ENCODE measurements around the gene RPP30.
"Not testable (repeated sequence)": the region's sequence is repeated elsewhere in the genome, so short reads cannot be mapped to it uniquely, and the experiment has no call there.

Gene RPP30

DNA sequence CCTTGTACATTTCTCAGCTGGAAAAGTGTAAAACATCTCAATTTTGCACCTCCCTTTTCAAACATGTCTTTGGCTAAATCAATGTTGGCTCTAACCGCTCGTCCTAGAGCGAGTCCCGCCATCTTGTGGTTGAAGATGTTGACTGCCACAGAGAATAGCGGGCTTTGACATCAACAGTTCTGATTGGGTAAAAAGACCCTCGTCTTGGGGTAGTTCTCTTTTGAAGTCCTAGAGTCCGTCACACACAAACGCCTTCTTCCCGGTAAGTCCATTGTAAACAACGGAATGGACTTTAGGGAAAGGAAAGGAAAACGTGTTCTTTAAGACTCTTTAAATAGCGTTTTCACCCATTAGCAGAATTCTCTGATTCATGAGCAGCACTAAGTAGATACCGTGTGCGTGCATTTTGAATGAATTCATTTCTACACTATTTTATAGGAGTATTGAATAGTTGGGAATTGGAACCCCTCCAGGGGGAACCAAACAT, 452 bp upstream of the RPP30 start:
- DNase-seq (ENCODE audit: low read depth in 2 of 3, low spot score in 2 of 3): no peak

DNA sequence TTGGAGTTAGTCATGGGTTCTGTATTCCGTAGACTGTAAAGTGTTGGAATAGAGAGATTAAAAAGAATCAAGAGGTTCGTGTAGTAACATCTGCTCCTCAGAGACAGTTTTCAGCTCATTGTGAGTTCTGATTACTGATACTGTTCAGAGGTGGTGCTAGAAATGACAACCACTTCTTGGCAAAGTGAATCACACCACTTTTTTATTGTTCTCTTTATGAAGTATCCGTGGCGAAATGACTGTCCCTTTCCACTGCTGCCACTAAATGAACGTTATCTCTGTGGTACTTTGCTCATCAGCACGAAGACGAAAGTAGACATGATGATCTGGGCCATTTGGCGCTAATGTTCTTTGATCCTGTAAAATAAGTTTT, 860 bp downstream of the RPP30 start:
- no peak for DNase-seq (ENCODE audit: low read depth in 2 of 3, low spot score in 2 of 3)

DNA sequence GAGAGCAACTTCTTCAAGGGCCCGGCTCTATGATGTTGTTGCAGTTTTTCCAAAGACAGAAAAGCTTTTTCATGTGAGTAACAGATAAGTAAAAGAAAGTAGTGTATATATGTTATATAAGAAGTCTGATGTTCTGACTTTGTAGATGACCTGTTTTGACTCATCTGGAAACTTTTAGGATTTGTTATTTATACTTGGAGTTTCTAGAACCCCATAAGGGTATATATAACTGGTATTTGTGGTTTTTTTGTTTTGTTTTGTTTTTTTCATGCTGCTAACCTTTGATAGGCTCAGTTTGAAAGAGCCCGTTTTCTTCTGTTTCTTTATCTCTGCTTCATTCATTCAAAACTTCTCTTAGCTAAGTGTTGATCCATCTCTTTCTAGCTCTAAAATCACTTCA, 7.3 kb downstream of the RPP30 start:
- no peak for DNase-seq (ENCODE audit: low read depth in 2 of 3, low spot score in 2 of 3)

DNA sequence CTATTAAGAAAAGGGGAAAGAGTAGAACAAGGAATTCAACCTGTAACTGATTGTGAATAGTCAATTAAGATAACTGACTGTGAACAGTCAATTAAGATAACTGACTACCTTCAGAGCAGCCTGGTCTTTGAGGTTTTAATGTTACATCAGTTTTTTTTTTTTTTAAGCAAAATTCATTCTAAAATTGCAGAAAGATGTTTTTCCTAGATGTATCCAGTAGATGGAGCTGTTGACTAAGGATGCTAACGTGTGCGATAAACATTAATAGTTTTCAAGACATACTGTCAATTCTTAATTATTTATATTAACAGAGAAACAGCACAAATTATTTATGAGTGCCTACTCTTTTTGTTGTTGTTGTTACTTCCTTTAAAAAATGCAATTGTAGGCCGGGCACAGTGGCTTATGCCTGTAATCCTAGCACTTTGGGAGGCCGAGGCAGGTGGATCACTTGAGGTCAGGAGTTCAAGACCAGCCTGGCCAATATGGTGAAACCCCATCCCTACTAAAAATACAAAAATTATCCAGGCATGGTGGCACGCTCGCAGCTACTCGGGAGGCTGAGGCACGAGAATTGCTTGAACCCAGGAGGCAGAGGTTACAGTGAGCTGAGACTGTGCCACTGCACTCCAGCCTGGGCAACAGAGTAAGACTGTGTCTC, 8.4 kb downstream of the RPP30 start:
- not testable (repeated sequence) for DNase-seq (ENCODE audit: low read depth in 2 of 3, low spot score in 2 of 3)

DNA sequence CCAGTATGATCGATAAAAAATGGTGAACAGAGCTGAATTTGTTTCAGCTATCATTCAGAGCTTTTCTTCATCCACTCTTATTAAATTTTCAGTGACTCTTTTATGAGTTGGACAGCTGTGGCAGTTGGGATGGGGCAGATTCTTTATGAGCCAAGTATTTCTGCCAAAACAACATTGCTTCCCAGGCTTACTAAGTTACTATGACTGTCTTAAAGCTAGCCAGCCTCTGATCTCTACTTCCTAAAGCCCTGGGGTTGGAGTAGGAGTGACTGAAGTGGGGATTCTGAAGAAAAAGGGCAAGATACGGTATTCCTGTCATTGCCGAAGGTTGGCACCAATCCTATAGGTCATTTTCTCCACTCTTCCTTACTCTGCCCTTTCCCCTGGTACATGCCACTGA, 12.7 kb downstream of the RPP30 start:
- no peak for DNase-seq (ENCODE audit: low read depth in 2 of 3, low spot score in 2 of 3)

DNA sequence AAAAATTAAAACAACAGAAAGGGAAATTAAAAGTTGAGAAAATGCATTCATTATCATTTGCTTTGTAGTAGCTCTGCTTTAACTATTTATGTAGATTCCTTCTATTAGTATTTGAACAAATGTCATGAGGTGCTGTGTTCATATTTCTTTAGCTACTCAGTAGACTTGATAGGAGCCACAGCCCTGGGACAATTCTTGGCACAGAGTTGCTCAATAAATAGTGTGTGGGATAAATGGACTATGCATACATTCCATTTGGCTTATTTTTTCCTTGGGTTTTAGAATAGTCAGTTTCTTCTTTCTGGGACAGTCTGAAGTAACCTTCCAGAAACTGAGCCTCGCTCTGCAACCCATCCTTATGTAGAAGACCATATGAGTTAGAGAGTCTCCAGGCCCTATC, 13.4 kb downstream of the RPP30 start:
- DNase-seq (ENCODE audit: low read depth in 2 of 3, low spot score in 2 of 3): no peak

DNA sequence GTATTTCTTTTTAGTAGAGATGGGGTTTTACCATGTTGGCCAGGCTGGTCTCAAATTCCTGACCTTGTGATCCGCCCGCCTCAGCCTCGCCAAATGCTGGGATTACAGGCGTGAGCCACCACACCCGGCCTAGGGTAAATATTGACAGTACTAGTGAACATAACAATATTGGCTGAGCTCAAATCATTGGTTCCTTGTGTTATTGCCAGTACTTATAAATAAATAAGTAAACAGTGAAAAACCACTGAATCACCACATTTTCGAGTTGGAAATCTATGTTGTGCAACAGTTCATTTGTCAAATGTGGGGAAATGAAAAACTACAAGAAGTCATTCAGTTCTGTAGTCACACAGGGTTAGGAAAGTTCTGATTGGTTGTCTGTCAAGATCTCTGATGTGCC, 15.8 kb downstream of the RPP30 start:
- no peak for DNase-seq (ENCODE audit: low read depth in 2 of 3, low spot score in 2 of 3)

DNA sequence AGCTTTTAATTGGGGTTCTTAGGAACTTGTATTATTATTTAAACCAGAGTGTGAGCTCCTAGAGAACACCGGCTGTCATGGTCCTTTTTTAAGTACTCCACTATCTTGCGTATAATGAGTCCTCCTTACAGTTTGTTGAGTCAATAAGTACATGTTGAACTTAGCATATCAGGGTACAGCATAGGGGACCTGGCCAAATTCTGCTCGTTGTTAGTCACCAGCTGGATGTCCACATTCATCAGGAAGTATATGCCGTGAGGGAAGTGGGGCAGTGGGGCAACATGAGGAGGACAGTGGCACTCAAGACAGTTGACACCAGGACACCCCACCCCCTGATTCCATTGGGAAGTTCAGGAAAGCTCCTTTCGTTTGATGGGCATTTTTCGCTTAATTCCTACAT, 16.6 kb downstream of the RPP30 start:
- DNase-seq (ENCODE audit: low read depth in 2 of 3, low spot score in 2 of 3): no peak

DNA sequence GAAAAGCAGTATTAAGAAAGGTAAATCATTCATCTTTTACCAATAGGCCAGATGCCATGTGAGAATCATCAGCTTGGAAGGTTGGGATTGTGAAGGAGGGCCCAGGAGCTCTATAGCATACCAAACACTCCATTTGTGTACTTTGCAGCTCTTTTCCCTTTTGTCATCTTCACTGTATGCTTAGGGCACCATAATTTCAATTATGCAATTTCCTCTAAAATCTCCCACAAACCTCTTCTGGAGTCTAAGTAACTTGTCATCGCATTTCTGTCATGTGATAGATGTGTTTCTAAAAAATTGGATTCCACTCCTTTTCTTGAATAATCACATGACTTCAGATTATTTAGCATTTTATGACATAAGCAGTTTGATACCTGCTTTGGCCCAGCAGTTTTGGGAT, 17.9 kb downstream of the RPP30 start:
- DNase-seq (ENCODE audit: low read depth in 2 of 3, low spot score in 2 of 3): no peak

DNA sequence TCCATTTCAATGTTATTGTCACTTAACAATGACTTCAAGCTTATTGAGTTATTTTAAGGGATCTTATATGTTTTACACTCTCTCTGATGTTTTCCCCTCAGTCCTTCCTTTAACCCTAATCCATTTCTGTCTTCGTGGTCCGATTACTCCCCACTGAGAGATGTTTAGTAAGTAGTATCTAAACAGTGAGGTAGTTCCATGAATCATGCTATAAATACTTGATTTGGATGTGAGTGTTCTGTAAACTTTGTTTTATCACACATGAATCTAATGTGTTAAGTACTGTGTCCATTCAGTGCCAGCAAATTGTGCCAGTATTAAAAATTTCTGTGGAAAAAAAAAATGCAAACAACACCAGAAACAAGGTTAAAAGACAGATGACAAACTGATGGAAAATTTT, 18.6 kb downstream of the RPP30 start:
- no peak for DNase-seq (ENCODE audit: low read depth in 2 of 3, low spot score in 2 of 3)

DNA sequence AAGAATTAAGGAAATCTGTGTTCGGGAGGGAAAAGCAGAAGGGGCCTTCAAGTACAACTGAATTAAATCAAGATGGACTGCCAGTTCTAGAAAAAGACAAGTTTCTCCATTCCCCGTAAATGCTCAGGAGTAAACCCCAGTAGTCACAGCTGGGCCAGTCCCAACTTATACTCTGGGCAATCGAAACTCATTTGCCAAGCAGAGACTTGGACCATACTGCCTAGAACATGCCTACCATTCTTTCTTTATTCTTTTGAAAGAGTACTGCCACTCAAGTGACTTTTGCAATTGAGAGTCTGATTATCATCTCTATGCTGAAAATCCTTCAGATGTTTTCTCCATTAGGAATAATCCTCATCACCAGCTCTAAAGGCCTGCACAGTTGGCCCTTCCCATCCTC, 21.4 kb downstream of the RPP30 start:
- no peak for DNase-seq (ENCODE audit: low read depth in 2 of 3, low spot score in 2 of 3)

DNA sequence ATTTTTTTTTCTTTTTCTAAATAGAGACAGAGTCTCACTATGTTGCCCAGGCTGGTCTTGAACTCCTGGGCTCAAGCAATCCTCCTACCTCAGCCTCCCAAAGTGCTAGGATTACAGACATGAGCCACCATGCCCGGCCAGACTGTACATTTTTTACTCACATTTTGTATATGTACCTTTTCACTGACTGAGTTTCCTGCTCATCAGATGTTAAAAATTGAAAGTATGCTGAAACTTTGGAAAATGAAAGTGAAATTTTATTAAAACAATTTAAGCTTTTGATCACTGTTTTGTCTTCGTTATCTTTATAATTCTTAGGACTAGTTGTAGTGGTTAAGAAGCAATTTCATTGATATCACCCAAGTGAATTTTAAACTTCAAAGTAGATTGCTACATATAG, 25.1 kb downstream of the RPP30 start:
- DNase-seq (ENCODE audit: low read depth in 2 of 3, low spot score in 2 of 3): not testable (repeated sequence)

DNA sequence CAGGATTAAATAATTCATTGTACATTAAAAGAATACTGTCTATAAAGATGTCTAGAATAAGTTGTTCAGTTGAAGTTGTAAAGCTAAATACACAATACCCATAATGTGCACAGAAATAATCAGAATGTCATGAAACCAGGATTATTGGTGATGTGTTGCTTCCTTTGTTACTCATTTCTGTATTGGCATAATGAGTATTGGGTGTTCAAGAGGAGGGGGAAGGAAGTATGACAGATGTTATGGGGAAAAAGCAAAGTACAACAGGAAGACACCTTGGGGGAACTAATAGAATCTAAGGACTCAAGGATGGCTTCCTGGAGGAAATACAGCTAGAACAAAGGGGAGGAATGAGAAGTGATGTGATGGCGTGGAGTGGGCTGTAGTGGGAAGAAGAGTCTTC, 34.2 kb downstream of the RPP30 start:
- no peak for DNase-seq (ENCODE audit: low read depth in 2 of 3, low spot score in 2 of 3)

DNA sequence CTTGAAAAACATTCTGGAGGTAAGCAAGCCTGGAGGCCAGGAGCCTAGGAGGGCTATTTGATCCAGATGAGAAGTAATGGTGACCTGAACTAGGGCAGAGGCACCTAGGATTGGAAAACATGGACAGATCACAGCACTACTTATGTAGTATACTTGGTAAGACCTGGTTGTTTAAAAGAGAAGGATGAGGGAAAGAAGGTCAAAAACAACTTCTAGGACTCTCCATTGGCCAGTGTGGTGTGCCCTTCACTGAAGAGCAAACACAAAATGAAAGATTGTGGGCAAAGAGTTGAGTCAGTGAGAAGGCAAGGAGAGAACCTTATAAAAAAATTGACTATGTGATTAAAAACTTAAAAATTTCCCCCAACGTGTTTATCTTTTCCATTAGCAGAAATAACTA, 34.8 kb downstream of the RPP30 start:
- DNase-seq (ENCODE audit: low read depth in 2 of 3, low spot score in 2 of 3): no peak

DNA sequence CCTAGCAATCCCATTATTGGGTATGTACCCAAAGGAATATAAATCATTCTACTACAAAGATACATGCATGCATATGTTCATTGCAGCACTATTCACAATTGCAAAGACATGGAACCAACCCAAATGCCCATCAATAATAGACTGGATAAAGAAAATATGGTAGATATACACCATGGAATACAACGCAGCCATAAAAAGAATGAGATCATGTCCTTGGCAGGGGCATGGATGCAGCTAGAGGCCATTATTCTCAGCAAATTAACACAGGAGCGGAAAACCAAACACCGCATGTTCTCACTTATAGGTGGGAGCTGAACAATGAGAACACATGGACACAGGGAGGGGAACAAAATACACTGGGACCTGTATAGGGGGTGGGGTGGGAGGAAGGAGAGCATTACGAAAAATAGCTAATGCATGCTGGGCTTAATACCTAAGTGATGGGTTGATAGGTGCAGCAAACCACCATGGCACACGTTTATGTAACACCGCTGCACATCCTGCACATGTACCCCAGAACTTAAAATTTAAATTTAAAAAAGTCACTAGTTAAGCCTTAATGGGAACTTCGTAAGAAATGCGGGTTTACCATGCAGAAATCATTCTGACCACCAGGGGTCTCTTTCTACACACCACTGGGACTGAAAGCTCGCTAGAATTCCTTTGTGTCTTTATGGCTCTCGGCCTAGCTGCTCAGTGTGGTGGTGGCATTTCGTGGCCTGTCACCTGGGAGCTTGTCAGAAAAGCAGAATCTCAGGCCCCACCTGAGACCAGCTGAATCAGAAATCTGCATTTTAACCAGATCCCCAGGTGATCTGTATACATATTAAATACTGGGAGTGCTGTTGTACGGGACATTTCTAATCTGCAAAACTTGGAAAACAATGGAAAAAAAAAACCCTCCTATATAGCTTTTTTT, 39.6 kb downstream of the RPP30 start:
- peak in 2 of 3 experiments; percentile 0 to 41 for DNase-seq (ENCODE audit: low read depth in 2 of 3, low spot score in 2 of 3)

DNA sequence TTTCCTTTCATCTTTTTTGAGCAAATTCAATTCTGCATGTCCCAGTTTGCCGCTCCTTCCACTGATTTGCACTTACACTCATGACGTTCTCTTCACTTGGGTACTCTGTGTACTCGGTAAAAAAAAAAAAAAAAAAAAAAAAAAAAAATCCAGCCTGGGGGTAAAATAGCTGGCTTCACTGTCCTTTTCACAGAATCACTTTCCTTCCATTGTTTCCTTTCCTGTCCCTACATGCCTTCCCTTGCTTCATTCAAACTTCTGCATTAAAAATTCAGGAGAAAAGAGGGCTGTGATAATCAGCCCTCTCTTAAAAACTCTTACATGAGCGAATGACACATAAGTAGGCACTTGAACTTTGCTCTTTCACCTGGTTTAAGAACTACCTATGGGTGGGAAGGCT, 40.4 kb downstream of the RPP30 start:
- DNase-seq (ENCODE audit: low read depth in 2 of 3, low spot score in 2 of 3): no peak

DNA sequence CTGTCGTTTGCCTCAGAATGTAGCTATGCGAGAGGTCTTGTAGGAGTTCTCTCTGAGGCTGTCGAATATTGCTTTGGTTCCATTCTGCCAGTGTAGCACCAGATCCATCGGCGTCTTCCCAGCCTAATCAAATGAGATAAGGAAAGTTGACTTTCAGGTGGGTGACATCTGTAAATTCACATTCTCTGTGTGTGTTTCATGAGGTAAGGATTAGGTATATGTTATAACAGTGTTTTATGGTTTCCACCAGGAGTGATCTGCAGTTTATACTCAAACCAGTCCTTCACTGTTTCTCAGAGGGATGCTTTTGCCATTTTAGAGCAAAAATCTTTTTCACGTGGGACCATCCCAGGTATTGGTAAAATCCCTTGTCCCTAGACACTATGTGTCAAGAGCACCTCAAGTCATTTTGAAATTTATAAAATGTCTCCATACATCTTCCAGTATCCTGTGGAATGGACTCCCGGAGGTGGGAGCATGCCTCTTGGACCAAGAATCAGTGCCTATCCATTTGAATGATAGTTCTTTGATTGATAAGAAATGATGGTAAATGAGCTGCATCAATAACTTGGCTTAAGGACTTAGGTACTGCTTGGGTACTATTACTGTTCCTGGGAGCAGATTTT, 41.2 kb downstream of the RPP30 start:
- DNase-seq (ENCODE audit: low read depth in 2 of 3, low spot score in 2 of 3): no peak

DNA sequence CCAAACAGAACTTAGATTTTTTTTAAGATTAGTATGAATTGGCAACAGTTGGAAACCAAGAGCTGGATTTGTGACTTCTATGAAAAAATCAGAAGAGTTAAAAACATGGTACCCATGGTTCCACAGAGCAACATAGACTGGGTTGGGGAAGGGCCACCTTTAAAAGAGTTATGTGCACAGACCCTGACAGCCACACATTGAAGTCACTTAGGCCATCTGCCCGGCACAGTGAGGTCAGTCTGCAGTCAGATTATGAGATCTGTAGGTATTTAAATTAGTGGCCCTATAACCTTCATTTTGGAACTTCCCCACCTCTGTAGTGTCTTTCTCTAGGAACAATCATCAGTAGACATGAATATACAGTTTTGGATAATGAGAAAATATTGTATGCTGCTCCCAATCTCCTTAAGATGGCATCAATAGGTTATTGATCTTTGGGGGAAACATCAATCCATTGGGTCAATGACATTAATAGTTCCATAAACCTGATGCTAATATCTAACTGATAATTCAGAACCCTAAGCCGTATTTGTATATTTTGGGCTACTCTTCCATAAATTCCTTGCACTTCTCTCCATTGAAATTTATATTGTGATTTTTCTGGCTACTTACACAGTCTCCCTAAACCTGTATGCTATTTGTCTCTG, 42.1 kb downstream of the RPP30 start:
- no peak for DNase-seq (ENCODE audit: low read depth in 2 of 3, low spot score in 2 of 3)

DNA sequence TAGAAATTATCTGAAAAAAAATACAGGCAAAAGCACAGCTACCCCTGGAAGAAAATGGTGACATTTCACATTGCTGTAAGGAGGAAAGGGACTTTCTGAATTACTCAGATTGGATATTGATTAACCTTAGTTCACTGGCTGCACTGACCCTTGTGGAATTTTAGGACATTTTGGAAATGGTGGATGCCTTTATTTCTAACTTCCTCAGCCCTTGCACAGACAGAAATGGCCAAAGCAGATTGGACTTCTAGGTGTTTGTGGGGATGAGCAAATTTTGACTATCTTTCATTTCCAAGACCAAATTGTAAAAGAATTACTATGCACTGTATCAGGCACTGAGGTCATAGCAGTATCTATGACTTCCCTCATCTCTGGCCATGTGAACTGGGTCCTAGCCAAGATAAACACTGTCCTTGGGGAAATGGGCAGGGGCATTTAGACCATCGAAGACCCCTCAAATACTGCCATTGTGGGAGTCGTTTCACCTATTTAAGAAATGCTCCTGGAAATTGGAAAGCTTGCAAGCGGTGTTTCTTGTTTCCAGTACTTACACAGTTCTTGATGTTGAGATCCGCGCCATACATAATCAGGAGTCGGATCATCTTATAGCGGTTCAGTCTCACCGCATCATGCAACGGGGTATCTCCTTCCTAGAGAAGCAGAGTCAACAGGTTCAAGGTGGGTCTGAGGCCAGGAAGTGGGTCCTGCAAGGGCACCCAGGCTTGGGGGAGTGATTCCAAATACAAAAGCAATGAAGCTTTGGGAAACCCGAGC, 43.4 kb downstream of the RPP30 start:
- no peak for DNase-seq (ENCODE audit: low read depth in 2 of 3, low spot score in 2 of 3)

DNA sequence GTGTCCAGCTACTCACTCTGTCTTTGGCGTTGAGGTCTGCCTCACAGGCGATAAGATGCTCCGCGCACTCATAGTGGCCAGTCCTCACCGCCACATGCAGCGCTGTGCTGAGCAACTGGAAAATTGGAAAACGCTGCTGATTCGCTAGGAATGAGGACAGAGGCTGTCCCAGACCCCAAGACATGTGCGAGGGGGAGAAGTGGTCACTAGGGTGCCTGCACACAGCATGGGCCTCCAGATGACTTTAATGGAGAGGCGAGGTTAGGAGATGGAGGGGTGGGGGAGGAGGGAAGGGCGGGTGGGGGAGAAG, 43.9 kb downstream of the RPP30 start:
- DNase-seq (ENCODE audit: low read depth in 2 of 3, low spot score in 2 of 3): no peak
